ENCODE results near the gene ASCL2. TPM values are rescaled to one million over a fixed set of nuclear protein-coding genes. Genes with fewer than 3 reads are reported as not detected.

The ASCL2 gene
- total and polyA plus RNA-seq, 2 donors (not counting 3 experiments of a cell fraction or from before 2014, with no cell fraction given): not detected

GRCh38 chr11:2252018-2252417, 18.4 kb downstream of the ASCL2 start:
- no peaks in the 10 kb centered on the region for H3K79me2 ChIP-seq (ENCODE audit: control insufficient read depth, insufficient read depth, low read length)
- dilution Hi-C loops (cut with MboI; ENCODE audit: extremely low pct_ligation_motif_present, low sequenced_read_pairs) (no loop called here), intact Hi-C loops (cut with micrococcal nuclease) (no loop called here)
- FAIRE-seq (no peak), DNase-seq (ENCODE audit: low read depth, low spot score) (no peak)
- H4K20me1 ChIP-seq (replicated peaks; ENCODE audit: control insufficient read depth, extremely low read depth, insufficient read depth, low read length): no peaks in the 10 kb centered on the region
- H3K4me1 ChIP-seq (ENCODE audit: control insufficient read depth, extremely low read depth, insufficient read depth, low read length): no peaks in the 10 kb centered on the region
- CTCF ChIA-PET: no interaction called here
- H3K36me3 ChIP-seq (ENCODE audit: control insufficient read depth in 2 of 2, extremely low read depth in 1 of 2, insufficient read depth in 2 of 2, low read length in 2 of 2): no peaks in the 10 kb centered on the region
- no peak overlapping the region for H3K4me3 ChIP-seq (replicated peaks in 1 of 3; ENCODE audit: insufficient read depth in 1 of 3, low read depth in 1 of 3, low read length in 3 of 3)
- no TSS peak for BruUV-seq (replicated peaks)
- POLR2A ChIA-PET: no interaction called here
- no peaks in the 10 kb centered on the region for H3K27me3 ChIP-seq (ENCODE audit: control insufficient read depth in 2 of 2, insufficient read depth in 2 of 2, low read length in 2 of 2)
- H3K27ac ChIP-seq (ENCODE audit: insufficient read depth, low read depth, low read length): no peak overlapping the region
- TF ChIP-seq EZH2 (IDR thresholded peaks at IDR 0.05; ENCODE audit: borderline replicate concordance, low read depth, low read length, severe bottlenecking) (no peak), GATA2 (IDR thresholded peaks at IDR 0.05; ENCODE audit: insufficient read depth, insufficient read length, low read depth, low read length) (no peak), CTCF (IDR thresholded peaks at IDR 0.05; ENCODE audit: extremely low read depth in 1 of 2, insufficient read depth in 1 of 2, low read depth in 1 of 2, low read length in 2 of 2) (no peak), MAX (IDR thresholded peaks at IDR 0.05; ENCODE audit: insufficient read depth, insufficient read length) (no peak), FOS (IDR thresholded peaks at IDR 0.05; ENCODE audit: borderline replicate concordance, insufficient read depth, low read length) (no peak), POLR2A (IDR thresholded peaks at IDR 0.05; ENCODE audit: low read depth, low read length) (no peak), POLR2AphosphoS5 (IDR thresholded peaks at IDR 0.05; ENCODE audit: insufficient read depth, low read depth, low read length) (no peak)
- H3K9me3 ChIP-seq (replicated peaks; ENCODE audit: control insufficient read depth, insufficient read depth, low read length): no peaks in the 10 kb centered on the region
- no peak overlapping the region for H2AFZ ChIP-seq (ENCODE audit: low read depth, low read length)
- H3K4me2 ChIP-seq (ENCODE audit: insufficient read depth, low read length): no peak overlapping the region
- no peaks in the 10 kb centered on the region for H3K9me1 ChIP-seq (replicated peaks; ENCODE audit: control insufficient read depth, extremely low read depth, insufficient read depth, low read length)
- H3K9ac ChIP-seq (replicated peaks; ENCODE audit: extremely low read depth, insufficient read depth, low read length): no peak overlapping the region

All from endothelial cell of umbilical vein (primary cell).